GM12878 (cell line): ENCODE data around the gene TSTD2. TPM values are rescaled to one million over a fixed set of nuclear protein-coding genes. Genes with fewer than 3 reads are reported as not detected.

ENCODE experiments used
- ATAC-seq: fragments of 200-7000 bp; cut with Tn5 transposase; 3 replicates; pipeline ENCODE4 v1.9.1; 2020; ENCODE audit warnings: mild to moderate bottlenecking, moderate library complexity
- BruUV-seq: library from RNA; stranded (reverse); fragments of 400-500 nt; replicated peaks from 2 replicates; lab custom pipeline; 2021; lab: Mats Ljungman, UMichigan
- CTCF ChIA-PET: fragments of 300-600 bp; sonication (Branson Sonifier 250); formaldehyde crosslinking; extraction: SDS; loops from one replicate; lab custom pipeline; 2021; ENCODE audit warnings: inconsistent platforms; lab: Yijun Ruan, JAX
- POLR2A ChIA-PET: fragments of 350-600 bp; formaldehyde crosslinking; extraction: SDS; loops from one replicate; lab custom pipeline; 2021; ENCODE audit warnings: inconsistent platforms; lab: Charles Lee
- RAD21 ChIA-PET: fragments of 300-600 bp; sonication (Branson Sonifier 250); formaldehyde crosslinking; loops from one replicate; lab custom pipeline; 2023; ENCODE audit warnings: antibody characterized with exemption; ENCODE audit not compliant: unreplicated experiment; lab: Charles Lee
- SMC1A ChIA-PET: fragments of 300-600 bp; sonication (Branson Sonifier 250); formaldehyde crosslinking; loops from one replicate; lab custom pipeline; 2023; ENCODE audit not compliant: unreplicated experiment, uncharacterized antibody; lab: Charles Lee
- DNase-seq: peaks from one replicate; pipeline ENCODE4 v3.0.0-alpha.2; 2011; ENCODE audit warnings: low read depth, low spot score
- FAIRE-seq: peaks from 3 replicates; lab custom pipeline; 2011; peaks lifted over from hg19 to GRCh38; lab: Jason Lieb, UNC
- H2AFZ ChIP-seq: 2 replicates; pipeline ENCODE4 v1.6.0; 2011; ENCODE audit warnings: low read depth, low read length, control low read depth; ENCODE audit not compliant: control insufficient read depth
- H3K27ac ChIP-seq: 2 replicates; pipeline ENCODE4 v1.5.1; 2011; ENCODE audit warnings: control low read depth; ENCODE audit not compliant: control insufficient read depth, insufficient read depth
- H3K27me3 ChIP-seq, 2 experiments: replicated peaks in 1 of 2; 2 replicates each; pipeline versions ENCODE4 v1.6.0 to v1.6.1; 2011; ENCODE audit warnings: low read length in 1 of 2; ENCODE audit not compliant: control insufficient read depth in 2 of 2, insufficient read depth in 2 of 2
- H3K36me3 ChIP-seq, 2 experiments: 2 replicates each; pipeline ENCODE4 v1.5.1; 2011; ENCODE audit warnings: low read length in 1 of 2; ENCODE audit not compliant: control insufficient read depth in 2 of 2, insufficient read depth in 2 of 2
- H3K4me1 ChIP-seq: 2 replicates; pipeline ENCODE4 v1.6.1; 2011; ENCODE audit warnings: mild to moderate bottlenecking, low read length, moderate library complexity, mixed read lengths; ENCODE audit not compliant: control insufficient read depth, insufficient read depth
- H3K4me2 ChIP-seq: 2 replicates; pipeline ENCODE4 v1.6.0; 2011; ENCODE audit warnings: control low read depth; ENCODE audit not compliant: control insufficient read depth, insufficient read depth
- H3K4me3 ChIP-seq: fragments of 200-600 bp; sonication (generic); 2 replicates; pipeline ENCODE4 v1.5.1; 2016
- H3K79me2 ChIP-seq: 2 replicates; pipeline ENCODE4 v1.6.0; 2011; ENCODE audit warnings: low read length; ENCODE audit not compliant: control insufficient read depth, insufficient read depth
- H3K9ac ChIP-seq: 2 replicates; pipeline ENCODE4 v1.8.0; 2011; ENCODE audit warnings: low read length, control low read depth, mixed read lengths; ENCODE audit not compliant: control insufficient read depth, insufficient read depth
- H3K9me3 ChIP-seq: replicated peaks from 3 replicates; pipeline ENCODE4 v1.5.1; 2011; ENCODE audit warnings: mild to moderate bottlenecking, low read length; ENCODE audit not compliant: control insufficient read depth, insufficient read depth
- H4K20me1 ChIP-seq: 2 replicates; pipeline ENCODE4 v1.6.0; 2011; ENCODE audit not compliant: control insufficient read depth, insufficient read depth
- CBX5 ChIP-seq: sonication (generic); IDR thresholded peaks from 2 replicates; pipeline ENCODE4 v1.6.1; 2016; ENCODE audit warnings: low read depth, moderate library complexity, mild to moderate bottlenecking, inconsistent platforms
- GATAD2B ChIP-seq: fragments of 450-650 bp; conservative IDR thresholded peaks from 2 replicates; pipeline ENCODE4 v1.6.1; 2017; ENCODE audit warnings: low read depth, mild to moderate bottlenecking, moderate library complexity
- IKZF2 ChIP-seq, 2 experiments: fragments of 450-650 bp; IDR thresholded peaks; 2 replicates each; pipeline ENCODE4 v1.6.1; 2017; ENCODE audit warnings: mild to moderate bottlenecking in 2 of 2, moderate library complexity in 2 of 2
- IRF4 ChIP-seq: IDR thresholded peaks from 2 replicates; pipeline ENCODE4 v1.6.1; 2011; ENCODE audit warnings: low read depth, low read length
- MXI1 ChIP-seq: fragments of 150-350 bp; IDR thresholded peaks from 2 replicates; pipeline ENCODE4 v1.6.1; 2011; ENCODE audit warnings: low read depth, mild to moderate bottlenecking, inconsistent platforms, low read length, improper control_type of control experiment
- RAD21 ChIP-seq: IDR thresholded peaks from 2 replicates; pipeline ENCODE4 v1.6.1; 2011; ENCODE audit warnings: mild to moderate bottlenecking, low read depth, low read length, moderate library complexity; ENCODE audit not compliant: insufficient read depth
- RELA ChIP-seq: fragments of 450-650 bp; IDR thresholded peaks from 2 replicates; pipeline ENCODE4 v1.8.0; 2014; ENCODE audit warnings: borderline replicate concordance; ENCODE audit not compliant: partially characterized antibody
- SIX5 ChIP-seq: IDR thresholded peaks from 2 replicates; pipeline ENCODE4 v1.6.1; 2011; ENCODE audit warnings: mild to moderate bottlenecking, low read depth, low read length, moderate library complexity; ENCODE audit not compliant: severe bottlenecking
- SUZ12 ChIP-seq: fragments of 200-600 bp; sonication (generic); IDR thresholded peaks from one replicate; pipeline ENCODE4 v1.6.1; 2018; ENCODE audit warnings: antibody characterized with exemption, mild to moderate bottlenecking; ENCODE audit not compliant: unreplicated experiment
- ZNF384 ChIP-seq: IDR thresholded peaks from 2 replicates; pipeline ENCODE4 v1.6.1; 2012; ENCODE audit warnings: low read depth, mild to moderate bottlenecking, low read length, improper control_type of control experiment, borderline replicate concordance
- WGBS: methylation state at CpG from one replicate; pipeline ENCODE4 v1.1.6; 2016; ENCODE audit warnings: low lambda C conversion rate; ENCODE audit not compliant: insufficient replicate concordance, insufficient coverage; ENCODE audit errors: missing lambda C conversion rate; 5-methylcytosine and 5-hydroxymethylcytosine counted together
- in situ Hi-C: fragments of 300-500 bp; cut with MboI; formaldehyde crosslinking; loops from 9 replicates; pipeline ENCODE4 v1.14.3; 2018; ENCODE audit warnings: mixed read lengths
- intact Hi-C: fragments of 100-400 bp; cut with micrococcal nuclease; formaldehyde crosslinking; loops from one replicate; pipeline ENCODE4 v1.14.2; 2022; ENCODE audit not compliant: unreplicated experiment
- polyA plus RNA-seq, 11 experiments: library from polyadenylated mRNA; depleted of rRNA in 4 of 11; unstranded in 6 of 11; stranded (reverse) in 5 of 11; fragments of >200 nt; fragmentation: Nextera tagmentation in 4 of 11; fragmentation: Illumina TruSeq in 1 of 11; extraction: Ambion mirVana in 4 of 11; extraction: Trizol in 1 of 11; gene quantifications; 1 replicate in 1 of 11; 2 replicates in 10 of 11; pipeline versions ENCODE4 v1.2.1 to v1.2.3, GENCODE V29; 2011 to 2016; ENCODE audit warnings: inconsistent platforms in 2 of 11, missing spikeins in 2 of 11, low read depth in 1 of 11
- total RNA-seq, 4 experiments: library from RNA; depleted of rRNA in 3 of 4; stranded (reverse); fragments of >200 nt in 3 of 4; fragmentation: Illumina TruSeq in 1 of 4; extraction: Trizol in 1 of 4; gene quantifications; 2 replicates each; pipeline versions ENCODE4 v1.2.1 to v1.2.3, GENCODE V29; 2013 to 2021
- TF ChIP-seq, protein P1 (sequence below): IDR thresholded peaks from 2 replicates; pipeline ENCODE4 v1.6.1; 2011; ENCODE audit warnings: borderline replicate concordance, low read depth, mild to moderate bottlenecking, moderate library complexity, low read length; ENCODE audit not compliant: insufficient read depth, poor library complexity, severe bottlenecking
- TF ChIP-seq, protein P2 (sequence below): IDR thresholded peaks from 2 replicates; pipeline ENCODE4 v1.6.1; 2012; ENCODE audit warnings: low read depth, low read length, improper control_type of control experiment
- TF ChIP-seq, protein P3 (sequence below): fragments of 150-350 bp; IDR thresholded peaks from 2 replicates; pipeline ENCODE4 v1.6.1; 2014; ENCODE audit warnings: mild to moderate bottlenecking, low read depth, low read length
- TF ChIP-seq, protein P4 (sequence below): IDR thresholded peaks from 2 replicates; pipeline ENCODE4 v1.6.1; 2012; ENCODE audit warnings: mild to moderate bottlenecking, low read depth, low read length

TSTD2 gene
- total and polyA plus RNA-seq, 10 of the 15 experiments (the other 5 are each of a cell fraction or from before 2014, with no cell fraction given), result 5.0 to 30.6 (median 14.1) TPM

DNA sequence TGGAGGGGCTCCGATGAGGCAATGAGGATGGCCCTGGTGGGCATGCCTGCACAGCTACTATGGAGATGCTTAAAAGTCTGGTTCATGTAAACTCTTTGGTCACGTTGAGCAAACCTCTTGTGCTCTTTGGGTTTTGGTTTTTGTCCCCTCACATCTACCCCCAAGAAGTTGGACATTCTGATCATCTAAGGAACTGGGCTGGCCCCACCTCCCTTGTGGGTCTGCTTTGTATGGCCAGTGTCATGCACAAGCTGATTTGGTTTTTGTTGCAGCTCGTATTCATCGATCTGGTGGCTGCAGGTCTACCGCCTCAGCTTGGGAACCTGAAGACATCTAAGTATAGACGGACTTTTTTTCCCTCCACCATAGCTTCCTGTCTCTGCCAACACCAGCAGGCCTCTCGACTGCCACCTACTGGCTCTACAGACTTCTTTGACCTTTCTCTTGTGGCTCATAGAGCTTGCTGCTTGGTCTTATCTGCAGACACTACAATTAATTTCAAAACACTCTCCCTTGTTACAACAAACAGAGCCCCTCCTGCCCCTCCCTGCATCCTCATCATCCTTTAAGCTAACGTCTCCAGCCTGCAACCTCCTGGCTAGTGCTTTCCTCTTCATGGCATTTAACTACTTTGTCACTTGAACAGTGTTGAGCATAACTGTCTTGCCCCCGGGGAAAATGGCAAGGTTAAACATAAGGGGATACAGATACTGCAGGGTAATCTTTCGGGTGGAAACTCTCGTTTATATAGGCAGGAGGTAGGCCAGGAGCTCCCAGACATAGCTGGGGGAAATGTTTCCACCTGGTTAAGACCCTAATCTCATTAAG lies 34.5 kb downstream of the TSTD2 start:
- no peak overlapping the region for H3K27ac ChIP-seq
- in situ Hi-C loops, result no loop called here
- CTCF ChIA-PET, result interaction anchor here (0.6 to 17.1 kb wide), 65 partner anchors 9 to 744 kb away, joined by 3 to 573 read pairs (median 7); partner anchors contain the start of genes NCBP1, TMOD1, TSTD2 and XPA
- intact Hi-C loops, result loop anchor here (1.0 to 10.0 kb wide), 5 partner anchors 70 to 741 kb away; partner anchors contain the start of genes TDRD7 and TMOD1
- H3K4me1 ChIP-seq, result peaks cover 7% of the 10 kb centered on the region; the same call in 1 of the 2 replicates
- DNase-seq, result peak; percentile 61
- RAD21 ChIA-PET, result interaction anchor here (0.7 to 13.2 kb wide), 37 partner anchors 9 to 744 kb away, joined by 3 to 306 read pairs (median 4); partner anchors contain the start of genes NCBP1, TDRD7, TMOD1 and TSTD2
- POLR2A ChIA-PET, result interaction anchor here (0.5 to 1.9 kb wide), 11 partner anchors 11 to 713 kb away, joined by 3 to 13 read pairs (median 5); partner anchors contain the start of gene TMOD1
- H3K4me2 ChIP-seq, result peak overlapping the region; percentile 12; the same call in 1 of the 2 replicates
- H2AFZ ChIP-seq, result no peak overlapping the region; the same call in 1 of the 2 replicates
- H3K36me3 ChIP-seq, result peaks cover 11 to 12% of the 10 kb centered on the region in 2 experiments
- no peaks in the 10 kb centered on the region for H4K20me1 ChIP-seq
- H3K79me2 ChIP-seq, result no peaks in the 10 kb centered on the region
- BruUV-seq, result no TSS peak
- no peak overlapping the region for H3K9ac ChIP-seq
- ATAC-seq, result peak; percentile 98
- no peaks in the 10 kb centered on the region for H3K9me3 ChIP-seq
- no peaks in the 10 kb centered on the region for H3K27me3 ChIP-seq
- peak; percentile 100 for FAIRE-seq
- WGBS, result 21% methylated on average over 11 of the region's 11 CpGs
- H3K4me3 ChIP-seq, result 0 out of 2 replicates have a peak overlapping the region, but pooled peaks have one; percentile 15
- SMC1A ChIA-PET, result interaction anchor here (0.8 to 16.6 kb wide), 41 partner anchors 12 to 742 kb away, joined by 3 to 377 read pairs (median 6); partner anchors contain the start of genes TDRD7 and TMOD1
- TF ChIP-seq, protein P1, sequence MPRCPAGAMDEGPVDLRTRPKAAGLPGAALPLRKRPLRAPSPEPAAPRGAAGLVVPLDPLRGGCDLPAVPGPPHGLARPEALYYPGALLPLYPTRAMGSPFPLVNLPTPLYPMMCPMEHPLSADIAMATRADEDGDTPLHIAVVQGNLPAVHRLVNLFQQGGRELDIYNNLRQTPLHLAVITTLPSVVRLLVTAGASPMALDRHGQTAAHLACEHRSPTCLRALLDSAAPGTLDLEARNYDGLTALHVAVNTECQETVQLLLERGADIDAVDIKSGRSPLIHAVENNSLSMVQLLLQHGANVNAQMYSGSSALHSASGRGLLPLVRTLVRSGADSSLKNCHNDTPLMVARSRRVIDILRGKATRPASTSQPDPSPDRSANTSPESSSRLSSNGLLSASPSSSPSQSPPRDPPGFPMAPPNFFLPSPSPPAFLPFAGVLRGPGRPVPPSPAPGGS, result peak; percentile 20
- TF ChIP-seq RELA (no peak), ZNF384 (peak; percentile 64; the same call in 1 of the 2 replicates), SUZ12 (no peak), CBX5 (no peak), MXI1 (0 out of 2 replicates have a peak, but pooled peaks have one; percentile 30), SIX5 (no peak), IKZF2 (IDR thresholded peaks at IDR 0.05) (0 out of 4 replicates have a peak, but pooled peaks of 1 of the 2 experiments have one; percentile 13), RAD21 (peak; percentile 86), GATAD2B (no peak), IRF4 (peak; percentile 43; the same call in 1 of the 2 replicates)
- TF ChIP-seq, protein P2, sequence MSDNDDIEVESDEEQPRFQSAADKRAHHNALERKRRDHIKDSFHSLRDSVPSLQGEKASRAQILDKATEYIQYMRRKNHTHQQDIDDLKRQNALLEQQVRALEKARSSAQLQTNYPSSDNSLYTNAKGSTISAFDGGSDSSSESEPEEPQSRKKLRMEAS, result no peak
- TF ChIP-seq, protein P3, sequence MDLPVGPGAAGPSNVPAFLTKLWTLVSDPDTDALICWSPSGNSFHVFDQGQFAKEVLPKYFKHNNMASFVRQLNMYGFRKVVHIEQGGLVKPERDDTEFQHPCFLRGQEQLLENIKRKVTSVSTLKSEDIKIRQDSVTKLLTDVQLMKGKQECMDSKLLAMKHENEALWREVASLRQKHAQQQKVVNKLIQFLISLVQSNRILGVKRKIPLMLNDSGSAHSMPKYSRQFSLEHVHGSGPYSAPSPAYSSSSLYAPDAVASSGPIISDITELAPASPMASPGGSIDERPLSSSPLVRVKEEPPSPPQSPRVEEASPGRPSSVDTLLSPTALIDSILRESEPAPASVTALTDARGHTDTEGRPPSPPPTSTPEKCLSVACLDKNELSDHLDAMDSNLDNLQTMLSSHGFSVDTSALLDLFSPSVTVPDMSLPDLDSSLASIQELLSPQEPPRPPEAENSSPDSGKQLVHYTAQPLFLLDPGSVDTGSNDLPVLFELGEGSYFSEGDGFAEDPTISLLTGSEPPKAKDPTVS, result no peak
- TF ChIP-seq, protein P4, sequence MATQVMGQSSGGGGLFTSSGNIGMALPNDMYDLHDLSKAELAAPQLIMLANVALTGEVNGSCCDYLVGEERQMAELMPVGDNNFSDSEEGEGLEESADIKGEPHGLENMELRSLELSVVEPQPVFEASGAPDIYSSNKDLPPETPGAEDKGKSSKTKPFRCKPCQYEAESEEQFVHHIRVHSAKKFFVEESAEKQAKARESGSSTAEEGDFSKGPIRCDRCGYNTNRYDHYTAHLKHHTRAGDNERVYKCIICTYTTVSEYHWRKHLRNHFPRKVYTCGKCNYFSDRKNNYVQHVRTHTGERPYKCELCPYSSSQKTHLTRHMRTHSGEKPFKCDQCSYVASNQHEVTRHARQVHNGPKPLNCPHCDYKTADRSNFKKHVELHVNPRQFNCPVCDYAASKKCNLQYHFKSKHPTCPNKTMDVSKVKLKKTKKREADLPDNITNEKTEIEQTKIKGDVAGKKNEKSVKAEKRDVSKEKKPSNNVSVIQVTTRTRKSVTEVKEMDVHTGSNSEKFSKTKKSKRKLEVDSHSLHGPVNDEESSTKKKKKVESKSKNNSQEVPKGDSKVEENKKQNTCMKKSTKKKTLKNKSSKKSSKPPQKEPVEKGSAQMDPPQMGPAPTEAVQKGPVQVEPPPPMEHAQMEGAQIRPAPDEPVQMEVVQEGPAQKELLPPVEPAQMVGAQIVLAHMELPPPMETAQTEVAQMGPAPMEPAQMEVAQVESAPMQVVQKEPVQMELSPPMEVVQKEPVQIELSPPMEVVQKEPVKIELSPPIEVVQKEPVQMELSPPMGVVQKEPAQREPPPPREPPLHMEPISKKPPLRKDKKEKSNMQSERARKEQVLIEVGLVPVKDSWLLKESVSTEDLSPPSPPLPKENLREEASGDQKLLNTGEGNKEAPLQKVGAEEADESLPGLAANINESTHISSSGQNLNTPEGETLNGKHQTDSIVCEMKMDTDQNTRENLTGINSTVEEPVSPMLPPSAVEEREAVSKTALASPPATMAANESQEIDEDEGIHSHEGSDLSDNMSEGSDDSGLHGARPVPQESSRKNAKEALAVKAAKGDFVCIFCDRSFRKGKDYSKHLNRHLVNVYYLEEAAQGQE, result no peak
